ENCODE results near the gene AGBL4.

Gene AGBL4

GRCh38 chr1:48668339-48668738 lies 1355.4 kb downstream of the AGBL4 start:
- no peak overlapping the region for H3K27ac ChIP-seq
- H3K36me3 ChIP-seq: no peaks in the 10 kb centered on the region
- H3K4me3 ChIP-seq (ENCODE audit: low read depth, low read length): no peak overlapping the region
- no peaks in the 10 kb centered on the region for H3K9me3 ChIP-seq (ENCODE audit: severe bottlenecking)
- H3K27me3 ChIP-seq (ENCODE audit: insufficient read depth, low read depth, severe bottlenecking): no peaks in the 10 kb centered on the region
- no peak for DNase-seq
- no peak for TF ChIP-seq CTCF (IDR thresholded peaks at IDR 0.05; ENCODE audit: low read depth, low read length)

DNA sequence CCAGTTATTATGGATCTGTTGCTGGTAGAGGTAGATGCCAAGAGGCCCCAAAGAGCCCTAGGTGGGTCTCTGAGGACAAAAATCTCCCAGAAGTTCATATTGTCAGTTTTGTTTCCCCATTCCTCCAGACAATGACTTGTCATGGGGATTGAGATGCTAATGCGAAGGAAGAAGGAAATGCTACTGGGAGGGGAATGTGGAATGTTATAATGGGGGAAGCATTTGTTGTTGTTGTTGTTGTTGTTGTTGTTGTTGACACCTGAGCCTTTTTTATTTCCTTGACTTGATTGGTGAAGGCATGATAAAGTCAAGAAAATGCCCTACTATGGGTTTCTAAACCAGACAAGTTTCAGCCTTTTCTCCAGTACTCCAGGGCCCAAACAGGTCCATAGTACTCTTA lies 1356.0 kb downstream of the AGBL4 start:
- DNase-seq: no peak
- no peak for TF ChIP-seq CTCF (IDR thresholded peaks at IDR 0.05; ENCODE audit: low read depth, low read length)
- no peaks in the 10 kb centered on the region for H3K27me3 ChIP-seq (ENCODE audit: insufficient read depth, low read depth, severe bottlenecking)
- no peak overlapping the region for H3K27ac ChIP-seq
- no peaks in the 10 kb centered on the region for H3K36me3 ChIP-seq
- no peak overlapping the region for H3K4me3 ChIP-seq (ENCODE audit: low read depth, low read length)
- no peaks in the 10 kb centered on the region for H3K9me3 ChIP-seq (ENCODE audit: severe bottlenecking)

- no peaks in the 10 kb centered on the region for H3K27me3 ChIP-seq (ENCODE audit: insufficient read depth, low read depth, severe bottlenecking)
- H3K27ac ChIP-seq: no peak overlapping the region
- DNase-seq: no peak
- no peaks in the 10 kb centered on the region for H3K9me3 ChIP-seq (ENCODE audit: severe bottlenecking)
- no peak overlapping the region for H3K4me3 ChIP-seq (ENCODE audit: low read depth, low read length)
- H3K36me3 ChIP-seq: no peaks in the 10 kb centered on the region
- no peak for TF ChIP-seq CTCF (IDR thresholded peaks at IDR 0.05; ENCODE audit: low read depth, low read length)
Measured at GRCh38 chr1:48665708-48666407, 1357.9 kb downstream of the AGBL4 start.

GRCh38 chr1:48661726-48662463 lies 1361.9 kb downstream of the AGBL4 start:
- Histone ChIP-seq H3K36me3 (no peaks in the 10 kb centered on the region), H3K9me3 (ENCODE audit: severe bottlenecking) (no peaks in the 10 kb centered on the region), H3K27ac (peak overlapping the region; percentile 62), H3K27me3 (ENCODE audit: insufficient read depth, low read depth, severe bottlenecking) (no peaks in the 10 kb centered on the region), H3K4me3 (ENCODE audit: low read depth, low read length) (no peak overlapping the region)
- TF ChIP-seq CTCF (IDR thresholded peaks at IDR 0.05; ENCODE audit: low read depth, low read length): no peak
- peak; percentile 56 for DNase-seq

- no peaks in the 10 kb centered on the region for H3K36me3 ChIP-seq
- no peak for TF ChIP-seq CTCF (IDR thresholded peaks at IDR 0.05; ENCODE audit: low read depth, low read length)
- DNase-seq: no peak
- H3K27me3 ChIP-seq (ENCODE audit: insufficient read depth, low read depth, severe bottlenecking): no peaks in the 10 kb centered on the region
- H3K9me3 ChIP-seq (ENCODE audit: severe bottlenecking): no peaks in the 10 kb centered on the region
- no peak overlapping the region for H3K27ac ChIP-seq
- H3K4me3 ChIP-seq (ENCODE audit: low read depth, low read length): no peak overlapping the region
Measured at GRCh38 chr1:48659801-48660200, 1364.0 kb downstream of the AGBL4 start.
